ENCODE data around the gene PINK1. TPM values are rescaled to one million over a fixed set of nuclear protein-coding genes. Genes with fewer than 3 reads are reported as not detected.

PINK1 gene
- total and polyA plus RNA-seq, 2 donors (not counting 1 experiment from before 2014, with no cell fraction given): 51.9 to 106 TPM

- Histone ChIP-seq H3K4me2 (ENCODE audit: extremely low read depth, insufficient read depth, low read length) (no peak overlapping the region), H3K4me3 (replicated peaks in 1 of 4; ENCODE audit: control extremely low read depth in 1 of 4, insufficient read depth in 1 of 4, low read depth in 3 of 4, low read length in 4 of 4) (no peak overlapping the region), H3K9me3 (ENCODE audit: control insufficient read depth, insufficient read depth, low read depth, low read length) (no peaks in the 10 kb centered on the region), H3K27ac (ENCODE audit: insufficient read depth, low read length) (no peak overlapping the region), H3K36me3 (ENCODE audit: control insufficient read depth, insufficient read depth, low read length) (peaks cover 6% of the 10 kb centered on the region), H2AFZ (ENCODE audit: low read length) (no peak overlapping the region), H3K79me2 (ENCODE audit: control insufficient read depth, insufficient read depth, low read length) (peaks cover 25% of the 10 kb centered on the region), H4K20me1 (ENCODE audit: control insufficient read depth, extremely low read depth, insufficient read depth, low read length) (no peaks in the 10 kb centered on the region), H3K4me1 (ENCODE audit: control insufficient read depth, extremely low read depth, insufficient read depth, low read length) (no peaks in the 10 kb centered on the region), H3K9ac (ENCODE audit: insufficient read depth, low read length) (no peak overlapping the region), H3K27me3 (ENCODE audit: control insufficient read depth, insufficient read depth, low read length) (no peaks in the 10 kb centered on the region)
- no peak for TF ChIP-seq CTCF (conservative IDR thresholded peaks at IDR 0.05 in 1 of 2, IDR thresholded peaks at IDR 0.05 in 1 of 2; ENCODE audit: low read depth in 1 of 2, low read length in 2 of 2)
- TF ChIP-seq EZH2 (IDR thresholded peaks at IDR 0.05; ENCODE audit: low read length, missing control alignments): no peak
- no peak for DNase-seq (ENCODE audit: low read depth in 2 of 2)
These were observed 30.1 kb downstream of the PINK1 start for GRCh38 chr1:20663365-20663764.

DNA sequence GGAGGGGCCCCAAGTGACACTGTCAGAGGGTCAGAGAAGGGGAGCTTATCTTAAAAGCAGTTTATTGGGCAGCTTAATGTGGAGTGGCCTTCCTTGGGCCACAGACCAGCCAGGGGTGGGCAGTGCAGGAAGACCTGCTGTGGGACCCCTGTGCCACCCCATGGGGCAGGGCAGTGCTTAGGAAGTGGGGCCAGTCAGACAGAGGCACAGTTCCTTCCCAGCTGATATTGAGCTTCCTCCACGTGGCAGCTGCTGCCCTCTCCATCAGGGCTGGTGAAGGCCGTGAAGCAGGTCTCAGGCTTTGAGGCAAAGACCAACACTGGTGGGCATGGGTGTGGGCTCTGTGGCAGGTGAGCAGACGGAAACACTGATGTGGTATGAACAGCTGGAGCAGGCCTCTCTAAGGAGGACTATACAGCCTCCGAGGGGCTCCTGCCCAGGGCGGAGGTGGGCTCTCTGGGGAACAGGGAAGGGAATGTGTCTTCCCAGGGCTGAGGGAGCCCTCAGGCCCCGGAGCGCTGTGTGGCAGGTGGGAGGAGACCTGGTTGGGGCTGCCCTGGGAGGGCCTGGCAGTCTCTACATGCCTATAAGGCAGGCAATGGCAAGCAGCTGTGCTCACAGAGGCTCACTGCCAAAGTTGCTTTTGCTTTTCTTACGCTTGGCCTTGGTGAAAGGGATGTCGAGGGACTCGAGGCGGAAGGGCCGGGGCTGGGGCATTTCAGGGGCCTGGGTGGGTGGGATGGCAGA lies 30.9 kb downstream of the PINK1 start:
- Histone ChIP-seq H3K9ac (ENCODE audit: insufficient read depth, low read length) (no peak overlapping the region), H3K27me3 (ENCODE audit: control insufficient read depth, insufficient read depth, low read length) (no peaks in the 10 kb centered on the region), H3K4me1 (ENCODE audit: control insufficient read depth, extremely low read depth, insufficient read depth, low read length) (no peaks in the 10 kb centered on the region), H3K36me3 (ENCODE audit: control insufficient read depth, insufficient read depth, low read length) (peaks cover 4% of the 10 kb centered on the region), H3K27ac (ENCODE audit: insufficient read depth, low read length) (no peak overlapping the region), H3K79me2 (ENCODE audit: control insufficient read depth, insufficient read depth, low read length) (peaks cover 21% of the 10 kb centered on the region), H3K4me3 (replicated peaks in 1 of 4; ENCODE audit: control extremely low read depth in 1 of 4, insufficient read depth in 1 of 4, low read depth in 3 of 4, low read length in 4 of 4) (no peak overlapping the region), H2AFZ (ENCODE audit: low read length) (no peak overlapping the region), H4K20me1 (ENCODE audit: control insufficient read depth, extremely low read depth, insufficient read depth, low read length) (no peaks in the 10 kb centered on the region), H3K4me2 (ENCODE audit: extremely low read depth, insufficient read depth, low read length) (no peak overlapping the region), H3K9me3 (ENCODE audit: control insufficient read depth, insufficient read depth, low read depth, low read length) (no peaks in the 10 kb centered on the region)
- DNase-seq (ENCODE audit: low read depth in 2 of 2): no peak
- no peak for TF ChIP-seq EZH2 (IDR thresholded peaks at IDR 0.05; ENCODE audit: low read length, missing control alignments)
- TF ChIP-seq CTCF (conservative IDR thresholded peaks at IDR 0.05 in 1 of 2, IDR thresholded peaks at IDR 0.05 in 1 of 2; ENCODE audit: low read depth in 1 of 2, low read length in 2 of 2): no peak

- Histone ChIP-seq H3K36me3 (ENCODE audit: control insufficient read depth, insufficient read depth, low read length) (no peaks in the 10 kb centered on the region), H2AFZ (ENCODE audit: low read length) (no peak overlapping the region), H4K20me1 (ENCODE audit: control insufficient read depth, extremely low read depth, insufficient read depth, low read length) (no peaks in the 10 kb centered on the region), H3K4me2 (ENCODE audit: extremely low read depth, insufficient read depth, low read length) (no peak overlapping the region), H3K9ac (ENCODE audit: insufficient read depth, low read length) (no peak overlapping the region), H3K27me3 (ENCODE audit: control insufficient read depth, insufficient read depth, low read length) (no peaks in the 10 kb centered on the region), H3K9me3 (ENCODE audit: control insufficient read depth, insufficient read depth, low read depth, low read length) (no peaks in the 10 kb centered on the region), H3K27ac (ENCODE audit: insufficient read depth, low read length) (no peak overlapping the region), H3K4me3 (replicated peaks in 1 of 4; ENCODE audit: control extremely low read depth in 1 of 4, insufficient read depth in 1 of 4, low read depth in 3 of 4, low read length in 4 of 4) (no peak overlapping the region), H3K4me1 (ENCODE audit: control insufficient read depth, extremely low read depth, insufficient read depth, low read length) (no peaks in the 10 kb centered on the region), H3K79me2 (ENCODE audit: control insufficient read depth, insufficient read depth, low read length) (peaks cover 5% of the 10 kb centered on the region)
- no peak for TF ChIP-seq EZH2 (IDR thresholded peaks at IDR 0.05; ENCODE audit: low read length, missing control alignments)
- no peak for TF ChIP-seq CTCF (conservative IDR thresholded peaks at IDR 0.05 in 1 of 2, IDR thresholded peaks at IDR 0.05 in 1 of 2; ENCODE audit: low read depth in 1 of 2, low read length in 2 of 2)
- DNase-seq (ENCODE audit: low read depth in 2 of 2): no peak
These were observed 32.5 kb downstream of the PINK1 start for GRCh38 chr1:20665726-20666125.
